ENCODE data around the gene SERGEF. TPM values are rescaled to one million over a fixed set of nuclear protein-coding genes. Genes with fewer than 3 reads are reported as not detected.

The SERGEF gene
- total and polyA plus RNA-seq, 12 donors: 14.8 to 105 (median 19.9) TPM

GRCh38 chr11:17853280-17853679, 159.6 kb downstream of the SERGEF start:
- WGBS, 2 donors: 85 to 89% methylated on average over 4 of the region's 4 CpGs
- Histone ChIP-seq H3K4me1 (peaks cover 0 to 4% (median 0%) of the 10 kb centered on the region in 9 donors), H3K27me3 (no peaks in the 10 kb centered on the region), H3K9me3 (no peaks in the 10 kb centered on the region), H3K27ac (no peak overlapping the region), H3K36me3 (no peaks in the 10 kb centered on the region), H3K4me3 (no peak overlapping the region)
- no peak for TF ChIP-seq CTCF (IDR thresholded peaks at IDR 0.05)
- no peak for DNase-seq
- ATAC-seq: no peak
- intact Hi-C loops (cut with DNase I): no loop called here

GRCh38 chr11:17852246-17852645, 160.6 kb downstream of the SERGEF start:
- DNase-seq: no peak
- Histone ChIP-seq H3K27me3 (no peaks in the 10 kb centered on the region), H3K36me3 (no peaks in the 10 kb centered on the region), H3K4me1 (peaks cover 0 to 4% (median 0%) of the 10 kb centered on the region in 9 donors), H3K27ac (no peak overlapping the region), H3K9me3 (no peaks in the 10 kb centered on the region), H3K4me3 (no peak overlapping the region)
- WGBS, 2 donors: 100% methylated on average over 1 of the region's 1 CpG
- TF ChIP-seq CTCF (IDR thresholded peaks at IDR 0.05): no peak
- intact Hi-C loops (cut with DNase I): no loop called here
- no peak for ATAC-seq

- H3K27me3 ChIP-seq: no peaks in the 10 kb centered on the region
- no peak overlapping the region for H3K4me3 ChIP-seq
- TF ChIP-seq CTCF (IDR thresholded peaks at IDR 0.05): no peak
- intact Hi-C loops (cut with DNase I): no loop called here
- peaks cover 0 to 9% (median 3%) of the 10 kb centered on the region in 9 donors for H3K4me1 ChIP-seq
- 95 to 96% methylated on average over 1 of the region's 1 CpG for WGBS, 2 donors
- no peak overlapping the region for H3K27ac ChIP-seq
- H3K36me3 ChIP-seq: no peaks in the 10 kb centered on the region
- ATAC-seq (no peak), DNase-seq (no peak)
- no peaks in the 10 kb centered on the region for H3K9me3 ChIP-seq
Measured at GRCh38 chr11:17851697-17852096, 161.2 kb downstream of the SERGEF start.

- no peak overlapping the region for H3K4me3 ChIP-seq
- no peak for DNase-seq
- H3K36me3 ChIP-seq: no peaks in the 10 kb centered on the region
- no peak overlapping the region for H3K27ac ChIP-seq
- TF ChIP-seq CTCF (IDR thresholded peaks at IDR 0.05): no peak
- H3K27me3 ChIP-seq: no peaks in the 10 kb centered on the region
- no peaks in the 10 kb centered on the region for H3K9me3 ChIP-seq
- intact Hi-C loops (cut with DNase I): no loop called here
- peaks cover 0 to 18% (median 3%) of the 10 kb centered on the region in 9 donors for H3K4me1 ChIP-seq
- 92 to 93% methylated on average over 2 of the region's 2 CpGs for WGBS, 2 donors
- no peak for ATAC-seq
Measured at GRCh38 chr11:17850336-17850735, 162.5 kb downstream of the SERGEF start.

All from heart right ventricle (tissue), 16 donors.